Stimulated activated CD4-positive, alpha-beta T cell treated with anti-CD3 and anti-CD28 coated beads, Interleukin-4, amount 100 ng/mL, for 1 hour (primary cell): ENCODE measurements around the gene G2E3.

ENCODE experiments used
- DNase-seq: peaks from one replicate; pipeline ENCODE4 v3.0.0-alpha.2; 2020

Gene G2E3

GRCh38 chr14:30657606-30658163 is 98.7 kb downstream of the G2E3 start:
- no peak for DNase-seq

- no peak for DNase-seq
These were observed 99.7 kb downstream of the G2E3 start for GRCh38 chr14:30658645-30659044.

GRCh38 chr14:30669594-30669993 is 110.6 kb downstream of the G2E3 start:
- no peak for DNase-seq
